ENCODE measurements around the gene RYR3.

- TF ChIP-seq, protein P1, sequence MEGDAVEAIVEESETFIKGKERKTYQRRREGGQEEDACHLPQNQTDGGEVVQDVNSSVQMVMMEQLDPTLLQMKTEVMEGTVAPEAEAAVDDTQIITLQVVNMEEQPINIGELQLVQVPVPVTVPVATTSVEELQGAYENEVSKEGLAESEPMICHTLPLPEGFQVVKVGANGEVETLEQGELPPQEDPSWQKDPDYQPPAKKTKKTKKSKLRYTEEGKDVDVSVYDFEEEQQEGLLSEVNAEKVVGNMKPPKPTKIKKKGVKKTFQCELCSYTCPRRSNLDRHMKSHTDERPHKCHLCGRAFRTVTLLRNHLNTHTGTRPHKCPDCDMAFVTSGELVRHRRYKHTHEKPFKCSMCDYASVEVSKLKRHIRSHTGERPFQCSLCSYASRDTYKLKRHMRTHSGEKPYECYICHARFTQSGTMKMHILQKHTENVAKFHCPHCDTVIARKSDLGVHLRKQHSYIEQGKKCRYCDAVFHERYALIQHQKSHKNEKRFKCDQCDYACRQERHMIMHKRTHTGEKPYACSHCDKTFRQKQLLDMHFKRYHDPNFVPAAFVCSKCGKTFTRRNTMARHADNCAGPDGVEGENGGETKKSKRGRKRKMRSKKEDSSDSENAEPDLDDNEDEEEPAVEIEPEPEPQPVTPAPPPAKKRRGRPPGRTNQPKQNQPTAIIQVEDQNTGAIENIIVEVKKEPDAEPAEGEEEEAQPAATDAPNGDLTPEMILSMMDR (IDR thresholded peaks at IDR 0.05), result no peak
- no peak for TF ChIP-seq EZH2 (IDR thresholded peaks at IDR 0.05; ENCODE audit: borderline replicate concordance, insufficient read depth, low read depth, low read length, poor library complexity, severe bottlenecking)
Measured at GRCh38 chr15:33559207-33559890, 248.6 kb downstream of the RYR3 start.
